ENCODE measurements around the gene GSTK1. TPM values are rescaled to one million over a fixed set of nuclear protein-coding genes. Genes with fewer than 3 reads are reported as not detected.

GSTK1 gene
- total and polyA plus RNA-seq, 2 of the 8 experiments (the other 6 are each of a cell fraction or from before 2014, with no cell fraction given) = 25.5 to 32.5 TPM

DNA sequence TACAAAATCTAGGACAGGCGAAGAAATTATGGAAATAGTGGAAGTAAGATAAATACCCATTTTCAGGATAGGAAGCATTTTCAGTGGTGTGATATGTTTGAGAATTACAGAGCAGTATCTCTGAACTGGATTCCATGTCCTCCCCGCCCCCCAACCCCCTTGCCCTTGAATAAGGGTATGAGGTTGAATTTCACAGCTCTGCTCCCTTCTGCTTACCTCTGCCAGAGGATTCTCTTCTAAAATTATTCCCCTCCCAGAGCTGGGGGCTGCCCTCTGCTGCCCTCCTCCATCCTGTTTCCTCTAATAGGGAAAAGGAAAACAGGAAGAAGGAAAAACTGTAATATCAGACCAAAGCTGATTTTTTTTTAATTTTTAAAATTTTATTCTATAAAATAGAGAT, 45.4 kb downstream of the GSTK1 start:
- Histone ChIP-seq H3K27me3 (replicated peaks in 1 of 4; ENCODE audit: control insufficient read depth in 3 of 4, extremely low read depth in 1 of 4, insufficient read depth in 3 of 4, low read length in 3 of 4) (no peaks in the 10 kb centered on the region), H3K14ac (ENCODE audit: insufficient read length) (no peak overlapping the region), H3K4me2 (ENCODE audit: insufficient read depth in 1 of 2, low read depth in 2 of 2, low read length in 2 of 2) (no peak overlapping the region), H3K18ac (ENCODE audit: extremely low read depth, low read length) (no peak overlapping the region), H2AK5ac (ENCODE audit: low read depth, low read length) (no peak overlapping the region), H3K4ac (replicated peaks; ENCODE audit: insufficient read length, low read depth, low read length) (no peak overlapping the region), H2BK5ac (ENCODE audit: low read depth, low read length) (no peak overlapping the region), H3K79me1 (ENCODE audit: low read depth, low read length) (no peaks in the 10 kb centered on the region; the same call in 1 of the 2 replicates), H3K56ac (replicated peaks; ENCODE audit: insufficient read length, low read depth, low read length) (no peak overlapping the region), H3K79me2 (ENCODE audit: control insufficient read depth in 1 of 2, insufficient read depth in 2 of 2, low read length in 2 of 2) (no peaks in the 10 kb centered on the region), H4K20me1 (replicated peaks in 1 of 2; ENCODE audit: control insufficient read depth in 1 of 2, insufficient read depth in 2 of 2, low read length in 2 of 2) (peaks cover 0 to 4% of the 10 kb centered on the region in 2 experiments), H2AFZ (ENCODE audit: low read length) (no peak overlapping the region), H3K4me1 (replicated peaks in 1 of 4; ENCODE audit: control insufficient read depth in 3 of 4, insufficient read depth in 4 of 4, low read length in 3 of 4) (no peaks in the 10 kb centered on the region), H3K23me2 (ENCODE audit: low read depth, low read length) (no peaks in the 10 kb centered on the region), H3K23ac (ENCODE audit: insufficient read length) (no peak overlapping the region), H3K9ac (replicated peaks in 1 of 4; ENCODE audit: extremely low read depth in 1 of 4, low read depth in 3 of 4, low read length in 3 of 4) (no peak overlapping the region), H2BK12ac (ENCODE audit: low read depth, low read length) (no peak overlapping the region), H3K36me3 (ENCODE audit: control insufficient read depth in 2 of 4, insufficient read depth in 4 of 4, low read length in 3 of 4) (peaks cover 25 to 45% (median 39%) of the 10 kb centered on the region in 4 experiments), H2BK15ac (ENCODE audit: low read length) (no peak overlapping the region), H4K5ac (ENCODE audit: insufficient read length, low read depth, low read length) (no peak overlapping the region), H3K27ac (ENCODE audit: low read depth, low read length) (no peak overlapping the region), H4K8ac (ENCODE audit: extremely low read depth, insufficient read depth, low read length) (no peak overlapping the region), H2BK120ac (replicated peaks; ENCODE audit: low read depth, low read length) (no peak overlapping the region), H3K4me3 (ENCODE audit: extremely low read depth in 1 of 4, insufficient read depth in 2 of 4, low read depth in 3 of 4, low read length in 4 of 4) (no peak overlapping the region), H4K91ac (replicated peaks; ENCODE audit: insufficient read length, low read length) (no peak overlapping the region), H2BK20ac (ENCODE audit: low read length) (no peak overlapping the region), H3K9me3 (ENCODE audit: insufficient read depth in 2 of 2, low read depth in 1 of 2, low read length in 1 of 2) (no peaks in the 10 kb centered on the region)
- WGBS, 2 experiments (ENCODE audit: extremely low coverage in 1 of 2, insufficient coverage in 1 of 2, insufficient read length in 1 of 2, insufficient replicate concordance in 2 of 2, low coverage in 1 of 2, low lambda C conversion rate in 2 of 2, missing lambda C conversion rate in 1 of 2) = 94% methylated on average over 2 of the region's 2 CpGs; no CpG with 5 or more reads in 1 of the 2 experiments
- TF ChIP-seq POLR2AphosphoS5 (IDR thresholded peaks at IDR 0.05; ENCODE audit: low read depth, low read length) (no peak), EP300 (IDR thresholded peaks at IDR 0.05; ENCODE audit: borderline replicate concordance in 1 of 2, low read depth in 2 of 2, low read length in 2 of 2) (no peak), SRF (IDR thresholded peaks at IDR 0.05; ENCODE audit: low read depth, low read length) (no peak), SUZ12 (IDR thresholded peaks at IDR 0.05; ENCODE audit: low read length) (no peak), RAD21 (IDR thresholded peaks at IDR 0.05 in 1 of 2, conservative IDR thresholded peaks at IDR 0.05 in 1 of 2; ENCODE audit: low read depth in 2 of 2, low read length in 2 of 2) (no peak), TCF12 (IDR thresholded peaks at IDR 0.05; ENCODE audit: low read depth, low read length) (no peak), POLR2A (IDR thresholded peaks at IDR 0.05; ENCODE audit: control extremely low read depth in 1 of 2, low read depth in 2 of 2, low read length in 2 of 2) (no peak), RNF2 (IDR thresholded peaks at IDR 0.05; ENCODE audit: borderline replicate concordance, low read depth, low read length, missing control alignments, poor library complexity, severe bottlenecking) (no peak), HDAC6 (IDR thresholded peaks at IDR 0.05; ENCODE audit: low read depth, low read length) (no peak)
- ChIA-PET POLR2A (ENCODE audit: partially characterized antibody) (interaction anchor here (1.9 to 2.9 kb wide), 3 partner anchors 9 to 20 kb away, joined by 6 to 7 read pairs (median 7); no protein-coding TSS in a partner anchor), CTCF (ENCODE audit: partially characterized antibody) (interaction anchor here (1.0 to 8.2 kb wide), 9 partner anchors 8 to 108 kb away, joined by 4 to 85 read pairs (median 12); no protein-coding TSS in a partner anchor)
- no peak for FAIRE-seq
- no peak for DNase-seq (ENCODE audit: low read depth in 1 of 2, low spot score in 2 of 2)
